Measurements from ENCODE around the gene CDCA5.

DNA sequence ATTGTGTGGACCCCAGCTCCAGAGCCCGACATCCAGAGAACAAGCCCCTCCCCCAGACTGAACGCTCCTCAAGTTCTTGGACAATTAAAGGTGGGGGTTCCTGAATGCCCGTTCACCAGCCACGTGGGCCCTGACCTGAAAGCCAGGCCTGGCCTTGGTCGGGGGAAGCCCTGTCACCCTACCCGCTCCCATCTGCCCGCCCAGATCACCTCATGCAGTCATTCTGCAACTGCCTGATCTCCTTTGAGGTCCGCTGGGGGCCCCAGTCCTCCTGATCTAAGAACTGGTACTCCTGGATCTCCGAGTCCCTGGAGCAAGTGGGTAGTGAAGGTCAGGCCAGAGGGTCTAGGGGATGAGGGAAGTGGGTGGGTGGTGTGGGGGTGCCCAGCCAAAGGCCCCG is 16.4 kb downstream of the CDCA5 start:
- TF ChIP-seq, protein P1, sequence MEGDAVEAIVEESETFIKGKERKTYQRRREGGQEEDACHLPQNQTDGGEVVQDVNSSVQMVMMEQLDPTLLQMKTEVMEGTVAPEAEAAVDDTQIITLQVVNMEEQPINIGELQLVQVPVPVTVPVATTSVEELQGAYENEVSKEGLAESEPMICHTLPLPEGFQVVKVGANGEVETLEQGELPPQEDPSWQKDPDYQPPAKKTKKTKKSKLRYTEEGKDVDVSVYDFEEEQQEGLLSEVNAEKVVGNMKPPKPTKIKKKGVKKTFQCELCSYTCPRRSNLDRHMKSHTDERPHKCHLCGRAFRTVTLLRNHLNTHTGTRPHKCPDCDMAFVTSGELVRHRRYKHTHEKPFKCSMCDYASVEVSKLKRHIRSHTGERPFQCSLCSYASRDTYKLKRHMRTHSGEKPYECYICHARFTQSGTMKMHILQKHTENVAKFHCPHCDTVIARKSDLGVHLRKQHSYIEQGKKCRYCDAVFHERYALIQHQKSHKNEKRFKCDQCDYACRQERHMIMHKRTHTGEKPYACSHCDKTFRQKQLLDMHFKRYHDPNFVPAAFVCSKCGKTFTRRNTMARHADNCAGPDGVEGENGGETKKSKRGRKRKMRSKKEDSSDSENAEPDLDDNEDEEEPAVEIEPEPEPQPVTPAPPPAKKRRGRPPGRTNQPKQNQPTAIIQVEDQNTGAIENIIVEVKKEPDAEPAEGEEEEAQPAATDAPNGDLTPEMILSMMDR (IDR thresholded peaks at IDR 0.05; ENCODE audit: low read depth, low read length), result no peak
- no peak for TF ChIP-seq EZH2phosphoT487 (IDR thresholded peaks at IDR 0.05; ENCODE audit: low read depth)

Measured in OCI-LY3 (cell line).